NCI-H2029 (cell line): ENCODE results near the gene MAP3K5.
"Not testable (repeated sequence)": the region's sequence is repeated elsewhere in the genome, so short reads cannot be mapped to it uniquely, and the experiment has no call there.

Experiments
- DNase-seq: peaks from one replicate; lab custom pipeline; 2025; lab: John Stamatoyannopoulos, UW

The MAP3K5 gene

GRCh38 chr6:136791296-136792094 is 782 bp downstream of the MAP3K5 start:
- DNase-seq: peak; percentile 19

- DNase-seq: peak; percentile 15
These were observed 1.6 kb downstream of the MAP3K5 start for GRCh38 chr6:136790411-136791295.

- not testable (repeated sequence) for DNase-seq
These were observed 2.8 kb downstream of the MAP3K5 start for GRCh38 chr6:136789440-136789839.

GRCh38 chr6:136788069-136788902 is 4.0 kb downstream of the MAP3K5 start:
- no peak for DNase-seq

GRCh38 chr6:136787726-136788068 is 4.6 kb downstream of the MAP3K5 start:
- DNase-seq: no peak

GRCh38 chr6:136786658-136787057 is 5.6 kb downstream of the MAP3K5 start:
- DNase-seq: no peak

- DNase-seq: no peak
These were observed 7.1 kb downstream of the MAP3K5 start for GRCh38 chr6:136784910-136785746.

GRCh38 chr6:136784271-136784664 is 8.0 kb downstream of the MAP3K5 start:
- no peak for DNase-seq

- DNase-seq: no peak
These were observed 8.6 kb downstream of the MAP3K5 start for GRCh38 chr6:136783495-136784270.

- no peak for DNase-seq
These were observed 9.3 kb downstream of the MAP3K5 start for GRCh38 chr6:136783021-136783420.

- DNase-seq: no peak
These were observed 10.1 kb downstream of the MAP3K5 start for GRCh38 chr6:136782021-136782770.

GRCh38 chr6:136780972-136781371 is 11.3 kb downstream of the MAP3K5 start:
- DNase-seq: no peak

- no peak for DNase-seq
These were observed 12.6 kb downstream of the MAP3K5 start for GRCh38 chr6:136779682-136780081.

GRCh38 chr6:136777651-136778050 is 14.6 kb downstream of the MAP3K5 start:
- DNase-seq: no peak

GRCh38 chr6:136775548-136775947 is 16.7 kb downstream of the MAP3K5 start:
- DNase-seq: no peak

- no peak for DNase-seq
These were observed 17.2 kb downstream of the MAP3K5 start for GRCh38 chr6:136775081-136775480.

- peak; percentile 15 for DNase-seq
These were observed 17.8 kb downstream of the MAP3K5 start for GRCh38 chr6:136774228-136775041.

- DNase-seq: no peak
These were observed 18.8 kb downstream of the MAP3K5 start for GRCh38 chr6:136773473-136773796.
